SH-SY5Y (cell line): ENCODE data around the gene RC3H1.

Experiments used
- GATA2 ChIP-seq: IDR thresholded peaks from 2 replicates; pipeline ENCODE4 v1.6.1; 2011; ENCODE audit warnings: mild to moderate bottlenecking, low read depth, low read length
- GATA3 ChIP-seq: IDR thresholded peaks from 2 replicates; pipeline ENCODE4 v1.6.1; 2011; ENCODE audit warnings: low read depth, mild to moderate bottlenecking, low read length, moderate library complexity

- TF ChIP-seq GATA2 = no peak
- TF ChIP-seq GATA3 = no peak
Observed at GRCh38 chr1:174008269-174008668, 13.9 kb downstream of the RC3H1 start.
